Adrenal gland (tissue), 12 donors: ENCODE results near the gene SMS. TPM values are rescaled to one million over a fixed set of nuclear protein-coding genes. Genes with fewer than 3 reads are reported as not detected.

Experiments used
- DNase-seq, 7 donors: peaks; one replicate each; pipeline ENCODE4 v3.0.0-alpha.2; 2019 to 2020
- H3K27ac ChIP-seq, 5 donors: fragments of 200-600 bp; sonication (generic) in 4 of 5; 1 replicate in 3 of 5; 2 replicates in 2 of 5; pipeline versions ENCODE4 v1.5.1 to v1.8.0; 2016 to 2020; ENCODE audit warnings: mild to moderate bottlenecking in 1 of 5
- H3K27me3 ChIP-seq: fragments of 200-600 bp; 2 replicates; pipeline ENCODE4 v1.8.0; 2021
- H3K36me3 ChIP-seq, 2 donors: fragments of 200-600 bp; replicated peaks in 1 of 2; 1 replicate in 1 of 2; 2 replicates in 1 of 2; pipeline versions ENCODE4 v1.5.1 to v1.8.0; 2018 to 2022
- H3K4me1 ChIP-seq, 2 donors: fragments of 200-600 bp; replicated peaks in 1 of 2; 1 replicate in 1 of 2; 2 replicates in 1 of 2; pipeline versions ENCODE4 v1.5.1 to v1.8.0; 2018 to 2021
- H3K4me3 ChIP-seq, 4 donors: fragments of 200-600 bp; sonication (generic) in 3 of 4; one replicate each; pipeline ENCODE4 v1.5.1; 2016 to 2018
- H3K9me3 ChIP-seq, 3 donors: fragments of 200-600 bp; sonication (generic) in 1 of 3; replicated peaks in 1 of 3; 1 replicate in 2 of 3; 2 replicates in 1 of 3; pipeline versions ENCODE4 v1.5.1 to v1.8.0; 2016 to 2021
- POLR2A ChIP-seq, 2 donors: fragments of 450-650 bp; IDR thresholded peaks; one replicate each; pipeline ENCODE4 v1.6.1; 2017; ENCODE audit warnings: antibody characterized with exemption in 2 of 2, mild to moderate bottlenecking in 2 of 2, moderate library complexity in 1 of 2
- WGBS, 4 donors: extraction: QIAGEN DNeasy Blood & Tissue Kit in 2 of 4; methylation state at CpG; one replicate each; pipeline versions ENCODE4 v1.1.5 to v1.1.7; 2013 to 2017; 5-methylcytosine and 5-hydroxymethylcytosine counted together
- intact Hi-C, 2 donors: fragments of 100-400 bp; cut with DNase I; formaldehyde crosslinking; loops; one replicate each; pipeline versions ENCODE4 v1.14.1 to v1.15.0; 2022 to 2023
- polyA plus RNA-seq, 3 donors: library from polyadenylated mRNA; stranded (reverse); fragments of 200-250 nt in 2 of 3; fragments of 350-450 nt in 1 of 3; fragmentation: Illumina TruSeq in 1 of 3; extraction: RNeasy Lipid Tissue Mini Kit (QIAGEN cat#74804) in 1 of 3; gene quantifications; one replicate each; pipeline ENCODE4 v1.2.3, GENCODE V29; 2013 to 2014
- total RNA-seq, 9 donors: library from RNA; depleted of rRNA in 4 of 9; stranded (reverse); fragments of >200 nt in 4 of 9; fragments of 120-200 nt in 1 of 9; fragmentation: NEBNext Ultra II Directional in 1 of 9; extraction: Animal tissue kit (Norgen Biotek cat#: 25700) in 1 of 9; gene quantifications; one replicate each; pipeline versions ENCODE4 v1.1.0 to v1.2.4, GENCODE V29; 2013 to 2023
- TF ChIP-seq, protein P1 (sequence below), 6 experiments: fragments of 450-650 bp in 4 of 6; fragments of 200-600 bp in 2 of 6; sonication (generic) in 1 of 6; IDR thresholded peaks; 1 replicate in 5 of 6; 2 replicates in 1 of 6; pipeline versions ENCODE4 v1.5.1 to v1.8.0; 2016 to 2021; ENCODE audit warnings: antibody characterized with exemption in 6 of 6, mild to moderate bottlenecking in 2 of 6, moderate library complexity in 1 of 6
- donor health status: healthy with polysubstance abuse.
- donor health status: Bipolar disorder and iron deficiency.
- donor health status: DM: yes; HTN: yes; CAD: no.
- donor health status: DM: no; HTN: no; CAD: no.
- donor health status: DM: no; HTN: no; CAD: no.
- donor health status: DM: yes; HTN: yes; CAD: no.

SMS gene
- total and polyA plus RNA-seq, 12 donors: 68.3 to 265 (median 131) TPM

DNA sequence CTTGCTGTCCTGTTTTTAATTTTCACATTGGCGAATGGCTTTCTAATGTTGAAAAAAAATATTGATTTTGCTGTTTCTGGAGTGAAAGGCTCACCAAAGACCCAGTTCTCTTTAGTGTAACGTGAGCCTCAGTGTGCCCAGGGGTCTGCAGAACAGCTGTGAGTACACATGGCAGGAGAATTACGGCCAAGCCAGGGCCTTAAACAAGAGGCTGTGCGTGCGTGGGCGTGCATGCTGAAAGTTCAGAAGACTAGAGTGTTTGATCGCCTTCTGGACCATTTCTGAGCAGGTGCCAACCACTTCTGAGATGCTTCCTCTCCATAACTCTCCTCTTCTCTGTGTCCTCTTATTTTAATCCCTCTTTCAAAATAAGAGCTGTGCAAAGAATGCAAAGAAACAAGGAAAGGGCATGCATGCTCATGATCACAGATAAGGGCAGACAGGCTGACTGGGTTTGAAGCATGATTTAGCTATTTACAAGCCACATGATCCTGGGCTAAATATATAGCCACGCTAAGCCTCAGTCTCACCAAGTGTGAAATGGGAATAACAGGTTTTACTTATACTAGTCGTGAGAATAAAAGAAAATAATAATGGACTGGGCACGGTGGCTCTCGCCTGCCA, 101.5 kb downstream of the SMS start:
- WGBS, 4 donors: 71 to 86% (median 82%) methylated on average over 9 to 11 of the region's 11 CpGs
- no peak for DNase-seq
- no peaks in the 10 kb centered on the region for H3K9me3 ChIP-seq
- H3K4me1 ChIP-seq: no peaks in the 10 kb centered on the region
- H3K36me3 ChIP-seq: no peaks in the 10 kb centered on the region
- no peak overlapping the region for H3K27ac ChIP-seq
- intact Hi-C loops: no loop called here
- H3K27me3 ChIP-seq: no peaks in the 10 kb centered on the region
- no peak for TF ChIP-seq POLR2A (IDR thresholded peaks at IDR 0.05)
- no peak overlapping the region for H3K4me3 ChIP-seq

DNA sequence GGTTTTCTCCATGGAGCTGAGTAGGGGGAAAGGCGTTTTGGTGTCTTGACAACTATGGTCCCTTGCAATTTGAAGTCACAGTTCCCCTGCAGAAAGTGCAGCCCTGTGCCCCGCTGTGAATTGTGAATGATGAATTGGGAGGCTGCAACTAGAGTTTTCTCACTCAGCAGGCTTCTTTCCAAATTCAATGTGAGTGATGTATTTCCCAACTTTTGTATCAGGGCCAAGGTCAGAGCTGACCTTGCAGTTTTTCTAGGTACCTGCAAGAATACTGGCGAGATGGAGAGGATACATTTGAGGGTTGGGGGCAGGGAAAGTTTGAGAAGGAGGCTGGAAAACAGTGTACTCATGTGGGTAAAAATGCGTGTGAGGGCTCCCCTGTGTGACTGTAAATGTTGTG, 103.4 kb downstream of the SMS start:
- TF ChIP-seq POLR2A (IDR thresholded peaks at IDR 0.05): no peak
- TF ChIP-seq, protein P1, sequence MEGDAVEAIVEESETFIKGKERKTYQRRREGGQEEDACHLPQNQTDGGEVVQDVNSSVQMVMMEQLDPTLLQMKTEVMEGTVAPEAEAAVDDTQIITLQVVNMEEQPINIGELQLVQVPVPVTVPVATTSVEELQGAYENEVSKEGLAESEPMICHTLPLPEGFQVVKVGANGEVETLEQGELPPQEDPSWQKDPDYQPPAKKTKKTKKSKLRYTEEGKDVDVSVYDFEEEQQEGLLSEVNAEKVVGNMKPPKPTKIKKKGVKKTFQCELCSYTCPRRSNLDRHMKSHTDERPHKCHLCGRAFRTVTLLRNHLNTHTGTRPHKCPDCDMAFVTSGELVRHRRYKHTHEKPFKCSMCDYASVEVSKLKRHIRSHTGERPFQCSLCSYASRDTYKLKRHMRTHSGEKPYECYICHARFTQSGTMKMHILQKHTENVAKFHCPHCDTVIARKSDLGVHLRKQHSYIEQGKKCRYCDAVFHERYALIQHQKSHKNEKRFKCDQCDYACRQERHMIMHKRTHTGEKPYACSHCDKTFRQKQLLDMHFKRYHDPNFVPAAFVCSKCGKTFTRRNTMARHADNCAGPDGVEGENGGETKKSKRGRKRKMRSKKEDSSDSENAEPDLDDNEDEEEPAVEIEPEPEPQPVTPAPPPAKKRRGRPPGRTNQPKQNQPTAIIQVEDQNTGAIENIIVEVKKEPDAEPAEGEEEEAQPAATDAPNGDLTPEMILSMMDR (IDR thresholded peaks at IDR 0.05): no peak
- 33 to 50% (median 45%) methylated on average over 3 to 4 of the region's 4 CpGs for WGBS, 4 donors
- H3K27me3 ChIP-seq: peaks cover 3% of the 10 kb centered on the region
- intact Hi-C loops: no loop called here
- no peaks in the 10 kb centered on the region for H3K9me3 ChIP-seq
- H3K4me1 ChIP-seq: no peaks in the 10 kb centered on the region
- no peak overlapping the region for H3K4me3 ChIP-seq
- no peak overlapping the region for H3K27ac ChIP-seq
- no peak for DNase-seq
- no peaks in the 10 kb centered on the region for H3K36me3 ChIP-seq

Other genes starting within 250 kb of the SMS start
- not detected for gene SMPX, start 182.6 kb upstream of the SMS start, total RNA-seq
- gene SMPX, start 182.6 kb upstream of the SMS start, polyA plus RNA-seq: under 1 TPM in 1 of 3 donors, not detected in 2; 0.10 TPM
- 10 to 100 TPM; 10.6 to 23.8 (median 17.2) TPM for gene MBTPS2, start 101.1 kb upstream of the SMS start, total RNA-seq
- gene MBTPS2, start 101.1 kb upstream of the SMS start, polyA plus RNA-seq: 10 to 100 TPM in 1 of 3 donors, 1 to 10 TPM in 2; 2.1 to 25.2 (median 2.4) TPM
- gene YY2, start 84.7 kb upstream of the SMS start, total RNA-seq: 1 to 10 TPM; 1.2 to 3.7 (median 2.0) TPM
- 1 to 10 TPM; 1.3 to 1.9 (median 1.7) TPM for gene YY2, start 84.7 kb upstream of the SMS start, polyA plus RNA-seq
- gene PHEX, start 91.6 kb downstream of the SMS start, total RNA-seq: under 1 TPM in 8 of 9 donors, not detected in 1; 0.07 to 0.33 (median 0.12) TPM
- gene PHEX, start 91.6 kb downstream of the SMS start, polyA plus RNA-seq: under 1 TPM; 0.07 to 0.18 (median 0.08) TPM